Esophagus mucosa (tissue), 1 donor: Measurements from ENCODE around the gene FNIP1. TPM values are rescaled to one million over a fixed set of nuclear protein-coding genes. Genes with fewer than 3 reads are reported as not detected.
"Not testable (repeated sequence)": the region's sequence is repeated elsewhere in the genome, so short reads cannot be mapped to it uniquely, and the experiment has no call there.

ENCODE experiments used
- ATAC-seq: fragments of 200-7000 bp; cut with Tn5 transposase; one replicate; pipeline ENCODE4 v1.9.1; 2020
- total RNA-seq: library from RNA; stranded (reverse); gene quantifications from one replicate; pipeline ENCODE4 v1.2.4, GENCODE V29; 2023
- donor health status: DM: yes; HTN: yes; CAD: no.

FNIP1 gene
- total RNA-seq, 1 donor from 2014 or later, result 11.7 TPM

DNA sequence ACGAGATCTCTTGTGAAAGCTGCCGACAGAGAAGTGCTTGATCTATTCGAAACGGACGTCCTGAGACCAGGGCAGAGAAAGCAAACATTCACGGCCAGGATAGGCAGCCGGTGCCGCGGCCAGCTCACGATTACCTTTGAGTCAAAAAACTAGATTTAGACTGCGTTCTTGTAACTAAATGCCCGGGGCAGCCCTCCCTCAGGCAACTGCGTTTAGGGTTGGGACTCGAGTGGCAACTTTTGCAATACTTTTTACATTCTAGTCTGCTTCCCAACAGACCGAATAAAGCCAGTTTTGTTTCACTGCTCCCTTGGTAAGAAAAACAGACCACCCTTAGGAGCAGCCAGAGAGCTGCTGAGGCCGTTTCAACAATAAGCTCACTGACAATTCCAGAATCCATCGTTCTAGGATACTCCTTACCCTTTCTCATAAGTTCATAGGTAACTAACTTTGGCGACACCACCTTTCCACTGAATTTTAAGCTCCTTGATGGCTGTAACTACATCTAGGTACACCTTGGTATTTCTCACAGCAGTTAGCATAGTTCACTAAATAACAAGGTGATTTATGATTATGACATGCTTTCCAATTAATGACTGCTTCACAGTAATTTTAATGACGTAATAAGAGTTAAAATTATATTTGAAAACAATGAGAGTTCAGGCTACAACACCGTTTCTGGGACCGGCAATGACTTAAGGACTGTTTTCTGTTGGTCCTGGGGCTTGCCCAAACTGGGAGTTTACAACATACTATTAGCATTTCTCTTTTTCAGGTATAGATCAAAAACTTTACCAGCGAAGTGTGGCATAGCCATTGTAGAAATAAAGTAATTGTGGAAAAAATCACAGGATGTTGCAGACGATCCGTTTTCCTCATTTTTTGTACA is 160.9 kb downstream of the FNIP1 start:
- no peak for ATAC-seq

- peak; percentile 98 for ATAC-seq
Observed at GRCh38 chr5:131634996-131635683, 161.7 kb downstream of the FNIP1 start, which contains the start of gene RAPGEF6. Gene RAPGEF6, minus strand, starts transcription at chr5:131635229. Its CDS starts 199 bp downstream, at chr5:131635030.

DNA sequence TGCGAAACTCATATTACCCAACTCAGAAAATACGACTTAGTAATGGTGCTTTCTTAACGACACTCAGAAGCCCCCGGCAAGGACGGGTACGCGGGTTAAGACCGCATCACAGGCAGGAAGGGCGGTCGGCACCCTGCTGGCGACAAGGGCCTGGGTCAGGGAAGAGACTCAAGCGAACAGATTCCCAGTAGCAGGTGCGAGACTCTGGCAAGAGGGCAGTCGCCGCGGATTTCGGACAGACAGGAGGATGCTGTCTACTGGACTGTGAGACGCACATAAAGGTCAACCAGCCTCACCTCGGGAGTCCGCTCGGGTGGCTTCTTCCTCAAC is 162.2 kb downstream of the FNIP1 start:
- peak; percentile 53 for ATAC-seq

- ATAC-seq, result no peak
Observed at GRCh38 chr5:131634238-131634637, 162.6 kb downstream of the FNIP1 start.

DNA sequence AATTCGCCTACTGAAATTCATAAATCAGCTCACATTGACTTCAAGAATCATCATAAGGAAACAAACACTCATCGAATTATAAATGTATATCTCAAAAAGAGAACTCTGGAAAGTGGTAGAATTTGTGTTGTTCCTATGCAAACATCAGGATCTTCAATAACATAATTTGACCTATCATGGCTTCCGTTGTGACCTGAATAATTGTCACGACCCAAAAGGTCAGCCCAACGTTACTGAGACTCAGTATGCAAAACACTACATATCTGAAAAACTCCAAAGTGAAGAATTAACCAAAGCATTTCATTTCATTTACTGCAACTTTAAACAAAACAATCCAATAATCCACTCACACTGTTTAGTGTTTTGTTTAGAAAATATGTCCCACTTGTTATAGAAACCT is 163.0 kb downstream of the FNIP1 start:
- no peak for ATAC-seq

DNA sequence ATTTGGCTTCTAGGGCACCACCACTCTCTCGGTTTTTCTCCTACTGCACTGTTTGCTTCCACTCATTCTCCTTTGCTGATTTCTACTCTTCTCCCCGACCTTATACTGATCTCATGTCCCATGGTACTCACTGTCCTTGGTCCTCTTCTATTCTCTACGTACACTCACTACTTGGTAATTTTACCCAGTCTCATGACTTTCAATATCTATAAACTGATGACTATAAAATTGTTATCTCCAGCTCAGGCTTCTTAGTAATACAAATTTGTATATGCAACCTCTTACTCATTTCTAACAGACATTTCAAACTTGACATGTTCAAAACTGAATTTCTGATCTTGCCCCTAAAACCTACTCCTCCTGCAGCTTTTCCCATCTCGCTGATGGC is 165.9 kb downstream of the FNIP1 start:
- ATAC-seq, result no peak

GRCh38 chr5:131630208-131630962 is 166.4 kb downstream of the FNIP1 start:
- ATAC-seq, result no peak

DNA sequence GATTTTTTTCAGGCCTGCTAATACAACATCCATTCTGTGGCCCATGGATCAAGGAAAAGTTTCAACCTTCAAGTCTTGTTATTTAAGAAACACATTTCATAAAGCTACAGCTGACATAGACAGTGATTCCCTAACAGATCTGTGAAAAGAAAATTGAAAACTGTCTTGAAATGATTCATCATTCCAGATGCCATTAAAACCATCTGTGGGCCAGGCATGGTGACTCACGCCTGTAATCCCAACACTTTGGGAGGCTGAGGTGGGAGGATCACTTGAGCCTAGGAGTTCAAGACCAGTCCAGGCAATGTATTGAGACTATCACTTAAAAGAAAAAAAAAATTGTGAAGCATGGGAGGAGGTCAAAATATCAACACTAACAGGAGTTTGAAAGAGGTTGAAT is 167.8 kb downstream of the FNIP1 start:
- ATAC-seq, result no peak

DNA sequence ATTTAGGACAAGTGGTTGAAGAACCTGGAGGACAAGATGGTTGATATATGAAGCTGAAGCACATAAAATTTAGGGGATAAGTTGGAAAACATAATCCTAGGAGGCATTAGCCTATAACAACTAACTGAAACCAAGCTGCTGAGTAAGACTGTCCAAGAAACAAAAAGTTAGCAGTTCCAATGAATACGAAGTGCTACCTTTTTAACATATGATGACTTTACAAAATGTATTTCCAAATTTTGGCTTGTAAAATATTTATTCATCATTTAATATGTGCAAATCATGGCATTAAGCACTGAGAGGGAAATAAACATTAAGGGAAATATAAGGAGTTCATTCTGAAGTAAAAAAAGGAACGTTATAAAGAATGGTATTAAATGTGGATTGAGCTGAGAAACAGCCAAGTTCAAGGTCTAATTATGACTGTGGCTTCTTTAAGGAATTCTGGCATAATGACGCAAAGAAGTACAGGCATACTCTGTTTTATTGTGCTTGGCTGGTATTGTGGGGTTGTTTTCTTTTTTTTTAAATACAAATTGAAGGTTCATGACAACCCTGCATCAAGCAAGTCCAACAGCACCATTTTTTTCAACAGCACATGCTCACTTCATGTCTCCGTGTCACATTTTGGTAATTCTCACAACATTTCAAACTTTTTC is 169.5 kb downstream of the FNIP1 start:
- ATAC-seq, result no peak

DNA sequence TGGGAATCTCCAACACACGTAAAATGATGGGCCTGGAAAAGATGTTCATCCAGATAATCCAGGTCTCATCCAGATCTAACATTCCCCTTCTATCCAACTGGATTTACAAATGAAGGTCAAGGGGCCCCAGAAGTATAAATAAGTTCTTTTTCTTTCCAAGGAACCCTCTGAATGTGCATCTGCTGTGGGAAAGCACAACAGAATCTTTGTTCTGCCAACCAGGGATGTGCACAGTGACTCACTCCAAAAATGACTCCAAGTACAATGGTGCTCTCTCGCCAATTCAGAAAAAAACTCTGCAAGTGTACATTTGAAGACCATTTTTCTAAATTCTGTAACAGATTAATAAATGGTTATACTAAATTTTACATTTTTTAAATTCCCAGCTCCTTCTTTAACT is 174.2 kb downstream of the FNIP1 start:
- no peak for ATAC-seq

- ATAC-seq, result not testable (repeated sequence)
Observed at GRCh38 chr5:131621164-131621563, 175.7 kb downstream of the FNIP1 start.

- no peak for ATAC-seq
Observed at GRCh38 chr5:131619102-131619501, 177.7 kb downstream of the FNIP1 start.

GRCh38 chr5:131617140-131617822 is 179.5 kb downstream of the FNIP1 start:
- no peak for ATAC-seq

- no peak for ATAC-seq
Observed at GRCh38 chr5:131615957-131616356, 180.9 kb downstream of the FNIP1 start.

DNA sequence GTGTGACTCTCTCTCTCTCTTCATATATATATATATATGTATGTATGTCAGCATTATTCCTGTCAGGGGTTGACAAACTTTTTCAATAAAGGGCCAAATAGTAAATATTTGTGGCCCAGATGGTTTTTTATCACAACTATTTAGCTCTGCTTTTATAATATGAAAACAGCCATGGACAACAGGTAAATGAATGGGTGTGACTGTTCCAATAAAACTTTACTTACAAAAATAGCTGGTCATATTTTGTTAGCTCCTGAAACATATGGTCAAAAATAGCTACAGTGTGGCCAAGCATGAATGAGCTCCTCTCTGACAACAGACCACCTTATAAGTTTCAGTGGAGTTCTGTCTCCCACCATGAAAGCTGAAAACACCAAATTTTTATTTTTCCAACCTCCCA is 183.4 kb downstream of the FNIP1 start:
- ATAC-seq, result no peak

DNA sequence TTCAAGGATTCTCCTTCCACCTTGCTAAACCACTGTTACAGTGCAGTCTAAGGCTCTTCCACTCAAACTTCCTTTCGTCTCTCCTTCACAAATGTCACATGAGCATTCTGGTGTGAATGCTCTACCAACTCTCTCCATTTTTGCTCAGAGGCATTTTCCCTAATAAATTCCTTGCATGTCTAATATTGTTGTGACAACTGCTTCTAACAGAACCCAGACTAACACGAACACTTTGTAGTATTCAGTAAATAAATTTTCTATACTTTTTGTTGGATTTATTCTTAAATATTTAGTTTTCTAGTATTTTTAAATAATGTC is 185.8 kb downstream of the FNIP1 start:
- no peak for ATAC-seq

- ATAC-seq, result no peak
Observed at GRCh38 chr5:131610198-131611063, 186.4 kb downstream of the FNIP1 start.

DNA sequence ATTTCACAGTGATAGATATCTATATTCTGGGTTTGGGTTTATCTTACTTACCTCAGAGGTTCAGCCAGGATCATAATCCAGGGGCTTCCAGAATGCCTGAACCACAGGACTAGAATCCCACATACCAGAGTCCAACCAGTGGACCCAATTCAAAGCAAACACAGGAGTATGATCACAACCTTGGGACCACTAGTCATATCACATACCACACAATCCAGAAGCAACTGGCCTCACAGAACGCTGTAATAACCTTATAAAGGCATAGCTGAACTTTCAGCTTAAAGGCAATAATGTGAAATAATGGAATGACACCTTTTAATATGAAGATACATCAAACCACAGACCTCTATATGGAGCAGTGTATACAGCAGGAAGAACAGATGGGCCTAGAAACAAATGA is 187.0 kb downstream of the FNIP1 start:
- no peak for ATAC-seq

- ATAC-seq, result no peak
Observed at GRCh38 chr5:131608597-131608996, 188.2 kb downstream of the FNIP1 start.

DNA sequence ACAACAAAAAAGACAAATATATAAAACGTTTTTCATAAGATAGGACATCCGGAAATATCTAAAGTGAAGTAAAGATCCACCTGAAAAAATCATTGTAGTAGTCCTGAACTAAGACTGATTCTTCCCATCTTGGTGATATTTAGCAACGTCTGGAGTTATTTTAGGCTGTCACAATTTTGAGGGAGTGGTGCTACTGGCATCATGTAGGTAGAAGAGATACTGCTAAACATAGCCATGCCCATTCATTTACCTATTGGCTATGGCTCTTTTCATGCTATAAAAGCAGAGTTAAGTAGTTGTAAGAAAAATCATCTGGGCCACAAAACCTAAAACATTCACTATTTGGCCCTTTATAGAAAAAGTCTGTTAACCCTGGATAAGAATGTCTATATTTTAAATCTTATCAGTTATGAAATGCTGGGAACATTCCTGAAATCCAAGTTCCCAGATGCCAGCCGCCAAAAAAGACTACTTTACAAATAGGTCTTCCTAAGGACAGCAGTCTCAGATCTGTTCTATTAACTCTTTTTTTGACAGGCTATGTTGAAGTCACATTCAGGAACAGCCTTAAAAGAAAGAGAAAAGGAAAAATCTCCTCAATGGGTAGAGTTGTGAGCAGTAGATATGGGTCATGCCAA is 188.8 kb downstream of the FNIP1 start:
- ATAC-seq, result no peak

DNA sequence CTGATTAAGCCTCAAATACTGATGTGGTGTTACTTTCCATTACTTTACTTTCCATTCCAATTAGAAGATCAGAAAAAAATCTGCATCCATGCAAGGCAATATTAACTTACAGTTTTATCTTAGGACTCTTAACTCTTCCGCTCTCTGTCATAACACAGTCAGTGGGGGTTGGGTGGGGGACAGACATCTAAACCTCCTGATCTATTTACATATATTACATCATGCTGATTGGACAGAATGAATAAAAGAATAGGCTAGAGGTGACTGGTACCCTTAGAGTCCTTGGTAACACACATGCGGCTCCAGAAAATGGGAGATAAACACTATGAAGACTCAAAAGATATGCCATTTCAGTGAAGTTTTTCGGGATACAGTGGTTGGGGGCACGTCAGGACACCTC is 189.4 kb downstream of the FNIP1 start:
- no peak for ATAC-seq
